ENCODE results near the gene SCN8A. TPM values are rescaled to one million over a fixed set of nuclear protein-coding genes. Genes with fewer than 3 reads are reported as not detected.
A peak's percentile ranks its signal among the peaks of the same experiment; 100 is the strongest.

The SCN8A gene
- total RNA-seq, 1 experiment from 2014 or later: 0.30 TPM

DNA sequence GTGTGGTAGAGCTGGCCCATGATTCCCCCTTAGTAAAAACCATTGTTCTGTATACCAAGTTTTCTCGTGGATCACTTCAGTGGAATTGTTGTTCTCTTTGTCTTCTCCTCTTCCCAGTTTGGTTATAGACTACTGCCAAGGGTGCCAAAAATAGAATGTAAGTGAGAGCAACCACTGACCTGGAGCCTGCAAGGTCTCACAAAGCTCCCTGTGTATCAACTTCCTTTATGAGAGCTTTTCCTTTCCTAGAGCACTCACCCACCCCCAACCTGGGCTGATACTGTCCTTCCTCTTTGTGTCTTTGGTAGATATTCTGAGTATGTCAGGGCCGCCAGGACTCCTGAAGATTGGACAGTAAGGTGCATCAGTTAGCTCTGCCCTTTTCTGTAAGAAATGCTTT, 101.0 kb downstream of the SCN8A start:
- in situ Hi-C loops (cut with HindIII; ENCODE audit: low pct_unique_long_range_greater_than_20kb, low sequenced_read_pairs): no loop called here
- no peak for DNase-seq (ENCODE audit: low read depth)

DNA sequence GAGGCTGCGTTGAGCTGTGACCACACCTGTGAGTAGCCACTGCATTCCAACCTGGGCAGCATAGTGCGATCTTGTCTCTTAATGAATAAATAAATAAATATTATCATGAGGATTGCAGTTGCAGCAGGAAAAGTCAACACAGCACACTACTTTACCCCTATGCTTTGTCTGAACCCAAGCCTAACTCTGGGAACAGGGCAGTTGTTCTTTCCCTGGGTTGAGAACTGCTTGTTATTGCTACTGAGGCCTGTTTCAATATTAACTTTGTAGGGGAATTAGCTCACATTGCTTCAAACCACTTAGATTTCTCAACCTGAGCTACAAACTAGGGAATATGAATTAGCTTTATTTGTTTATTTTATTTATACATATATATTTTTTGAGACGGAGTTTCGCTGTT, 102.5 kb downstream of the SCN8A start:
- in situ Hi-C loops (cut with HindIII; ENCODE audit: low pct_unique_long_range_greater_than_20kb, low sequenced_read_pairs): no loop called here
- no peak for DNase-seq (ENCODE audit: low read depth)

DNA sequence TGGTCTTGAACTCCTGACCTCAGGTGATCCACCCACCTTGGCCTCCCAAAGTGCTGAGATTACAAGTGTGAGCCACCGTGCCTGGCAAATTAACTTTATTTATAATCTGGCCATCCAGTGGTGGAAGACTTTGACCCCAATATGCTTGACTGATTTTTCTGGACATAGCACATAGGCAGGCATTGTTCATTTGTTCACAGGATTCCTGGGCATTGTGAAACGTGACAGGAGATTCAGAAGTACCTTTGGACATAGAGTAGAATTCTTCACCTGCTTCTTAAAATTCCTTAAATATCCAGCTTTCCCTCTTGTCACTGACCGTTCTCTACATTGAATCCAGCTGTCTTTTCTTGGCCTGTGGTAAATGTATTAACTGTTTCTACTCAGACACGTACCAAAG, 103.1 kb downstream of the SCN8A start:
- in situ Hi-C loops (cut with HindIII; ENCODE audit: low pct_unique_long_range_greater_than_20kb, low sequenced_read_pairs): no loop called here
- no peak for DNase-seq (ENCODE audit: low read depth)

DNA sequence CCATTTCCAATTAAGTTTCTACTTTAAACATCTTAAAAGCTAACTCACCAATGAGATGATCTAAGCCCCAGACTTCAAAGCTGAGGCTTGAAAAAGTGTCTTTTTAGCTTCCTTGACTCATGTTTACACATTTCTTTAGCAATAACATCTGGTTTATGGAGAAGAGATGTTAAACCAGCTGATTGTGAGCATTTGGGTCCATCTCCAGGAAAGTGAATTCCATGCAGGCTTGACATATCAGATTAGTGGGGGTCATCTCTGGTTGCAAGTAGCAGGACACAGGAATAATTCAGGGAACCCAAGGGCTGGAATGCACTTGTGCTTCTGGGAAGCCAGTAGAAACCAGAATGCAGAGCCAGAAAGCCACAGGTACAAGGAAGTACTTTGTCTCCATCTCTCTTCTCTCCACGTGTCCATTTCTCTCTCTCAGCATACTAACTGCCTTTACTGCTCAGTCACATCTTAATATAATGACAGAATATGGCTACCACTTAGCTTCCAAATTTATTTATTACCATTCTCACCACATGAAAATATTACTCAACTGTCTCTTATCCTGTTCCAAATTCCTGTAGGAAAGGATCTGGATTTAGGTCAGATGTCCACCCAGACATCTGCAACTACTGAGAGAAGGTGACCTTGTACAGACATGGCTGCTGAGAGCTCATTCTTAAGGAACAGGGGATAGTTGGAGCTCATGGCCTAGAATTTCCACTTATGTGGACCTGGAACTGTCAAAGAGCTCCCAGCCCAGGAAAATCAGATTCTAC, 104.4 kb downstream of the SCN8A start:
- in situ Hi-C loops (cut with HindIII; ENCODE audit: low pct_unique_long_range_greater_than_20kb, low sequenced_read_pairs): no loop called here
- DNase-seq (ENCODE audit: low read depth): no peak

DNA sequence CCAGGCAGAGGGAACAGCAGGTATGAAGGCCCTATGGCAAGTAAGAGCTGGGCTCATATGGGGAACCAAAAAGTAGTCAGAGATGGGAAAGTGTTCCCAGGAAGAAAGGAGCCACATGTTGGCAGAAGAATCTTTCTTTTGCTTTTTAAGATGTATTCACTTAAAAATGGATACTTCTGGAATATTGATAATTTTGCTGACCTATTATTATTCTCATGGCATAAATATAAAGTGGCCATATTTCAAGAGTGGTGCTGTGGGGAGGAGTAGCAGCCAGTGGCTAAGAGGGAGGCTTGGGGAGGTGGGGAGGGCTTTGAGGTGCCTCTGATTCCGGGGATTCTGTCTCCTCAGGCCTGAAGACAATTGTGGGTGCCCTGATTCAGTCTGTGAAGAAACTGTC, 108.2 kb downstream of the SCN8A start:
- DNase-seq (ENCODE audit: low read depth): no peak
- in situ Hi-C loops (cut with HindIII; ENCODE audit: low pct_unique_long_range_greater_than_20kb, low sequenced_read_pairs): no loop called here

DNA sequence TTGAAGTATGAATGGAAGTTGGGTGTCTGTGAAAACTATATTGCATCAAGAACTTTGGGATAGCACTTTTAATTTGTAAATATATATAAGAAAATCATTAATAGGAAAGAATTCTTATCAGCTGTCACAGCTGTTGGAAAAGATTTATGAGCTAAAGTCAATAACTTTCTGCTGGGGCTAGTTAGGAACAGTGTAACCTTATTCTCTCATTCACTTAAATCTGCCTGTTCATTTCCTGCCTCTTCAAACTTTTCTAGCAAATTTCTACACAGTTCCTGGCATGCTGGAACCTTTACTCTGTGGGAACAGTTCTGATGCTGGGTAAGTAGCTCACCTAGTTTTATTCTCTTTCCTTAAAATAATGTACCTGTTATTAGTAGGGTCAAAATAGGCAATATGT, 109.9 kb downstream of the SCN8A start:
- DNase-seq (ENCODE audit: low read depth): no peak

DNA sequence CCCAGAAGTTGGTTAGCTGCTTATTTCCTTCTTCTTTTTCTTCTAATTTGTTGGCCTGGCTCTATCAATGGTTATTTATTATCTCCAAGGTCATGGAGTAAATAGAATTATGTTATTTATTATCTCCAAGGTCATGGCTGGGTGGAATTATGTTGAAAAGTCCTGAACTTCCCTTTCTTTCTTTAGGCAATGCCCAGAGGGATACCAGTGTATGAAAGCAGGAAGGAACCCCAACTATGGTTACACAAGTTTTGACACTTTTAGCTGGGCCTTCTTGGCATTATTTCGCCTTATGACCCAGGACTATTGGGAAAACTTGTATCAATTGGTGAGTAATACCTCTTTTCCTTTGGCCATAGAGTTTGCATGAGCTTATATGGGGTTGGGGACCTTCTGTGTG, 111.6 kb downstream of the SCN8A start:
- in situ Hi-C loops (cut with HindIII; ENCODE audit: low pct_unique_long_range_greater_than_20kb, low sequenced_read_pairs): no loop called here
- no peak for DNase-seq (ENCODE audit: low read depth)

More for the DNA sequence above, 109.9 kb downstream of the SCN8A start:
- in situ Hi-C loops (cut with HindIII; ENCODE audit: low pct_unique_long_range_greater_than_20kb, low sequenced_read_pairs): no loop called here

DNA sequence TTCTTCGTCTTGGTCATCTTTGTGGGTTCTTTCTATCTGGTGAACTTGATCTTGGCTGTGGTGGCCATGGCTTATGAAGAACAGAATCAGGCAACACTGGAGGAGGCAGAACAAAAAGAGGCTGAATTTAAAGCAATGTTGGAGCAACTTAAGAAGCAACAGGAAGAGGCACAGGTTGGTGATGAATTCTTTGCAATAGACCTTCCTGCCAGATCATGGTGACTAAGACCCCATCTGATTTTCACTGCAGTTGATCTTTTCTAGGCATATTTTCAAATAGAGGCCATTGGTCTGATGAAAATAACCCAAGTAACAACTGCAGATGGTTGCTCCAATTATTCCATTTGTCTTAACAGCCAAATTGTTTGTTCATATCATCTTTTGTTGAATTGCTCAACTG, 114.4 kb downstream of the SCN8A start:
- no peak for DNase-seq (ENCODE audit: low read depth)
- in situ Hi-C loops (cut with HindIII; ENCODE audit: low pct_unique_long_range_greater_than_20kb, low sequenced_read_pairs): no loop called here

DNA sequence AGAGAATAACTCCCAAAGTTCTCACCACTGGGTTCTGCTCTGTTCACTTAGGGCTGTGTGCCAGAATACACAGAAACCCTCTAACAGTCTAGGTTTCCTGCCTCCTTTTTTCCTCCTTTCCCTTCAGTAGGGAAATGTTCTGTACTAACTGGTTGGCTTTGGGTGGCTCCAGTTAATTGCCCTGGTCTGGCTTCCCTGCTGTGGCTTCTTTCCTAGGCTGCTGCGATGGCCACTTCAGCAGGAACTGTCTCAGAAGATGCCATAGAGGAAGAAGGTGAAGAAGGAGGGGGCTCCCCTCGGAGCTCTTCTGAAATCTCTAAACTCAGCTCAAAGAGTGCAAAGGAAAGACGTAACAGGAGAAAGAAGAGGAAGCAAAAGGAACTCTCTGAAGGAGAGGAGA, 115.2 kb downstream of the SCN8A start:
- in situ Hi-C loops (cut with HindIII; ENCODE audit: low pct_unique_long_range_greater_than_20kb, low sequenced_read_pairs): no loop called here

DNA sequence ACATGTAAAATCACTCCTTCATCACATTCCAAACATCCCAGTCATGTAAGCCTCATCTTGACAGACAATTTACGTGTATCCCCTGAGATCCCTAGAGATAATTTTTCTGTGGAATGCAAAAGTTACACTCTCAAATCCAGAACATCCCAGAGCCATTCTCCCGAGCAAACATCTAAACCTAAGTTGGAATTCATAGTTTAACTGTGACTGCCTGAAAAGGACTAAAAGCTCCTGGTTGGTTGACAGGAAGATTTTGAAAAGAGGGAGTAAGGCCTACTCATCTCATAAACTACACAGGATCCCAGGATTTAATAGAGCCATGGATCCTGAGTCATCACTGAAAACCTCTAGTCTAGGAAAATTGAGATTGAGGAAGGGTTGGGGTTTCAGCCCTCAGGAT, 123.6 kb downstream of the SCN8A start:
- DNase-seq (ENCODE audit: low read depth): no peak
- in situ Hi-C loops (cut with HindIII; ENCODE audit: low pct_unique_long_range_greater_than_20kb, low sequenced_read_pairs): no loop called here

More for the DNA sequence above, 115.2 kb downstream of the SCN8A start:
- no peak for DNase-seq (ENCODE audit: low read depth)

DNA sequence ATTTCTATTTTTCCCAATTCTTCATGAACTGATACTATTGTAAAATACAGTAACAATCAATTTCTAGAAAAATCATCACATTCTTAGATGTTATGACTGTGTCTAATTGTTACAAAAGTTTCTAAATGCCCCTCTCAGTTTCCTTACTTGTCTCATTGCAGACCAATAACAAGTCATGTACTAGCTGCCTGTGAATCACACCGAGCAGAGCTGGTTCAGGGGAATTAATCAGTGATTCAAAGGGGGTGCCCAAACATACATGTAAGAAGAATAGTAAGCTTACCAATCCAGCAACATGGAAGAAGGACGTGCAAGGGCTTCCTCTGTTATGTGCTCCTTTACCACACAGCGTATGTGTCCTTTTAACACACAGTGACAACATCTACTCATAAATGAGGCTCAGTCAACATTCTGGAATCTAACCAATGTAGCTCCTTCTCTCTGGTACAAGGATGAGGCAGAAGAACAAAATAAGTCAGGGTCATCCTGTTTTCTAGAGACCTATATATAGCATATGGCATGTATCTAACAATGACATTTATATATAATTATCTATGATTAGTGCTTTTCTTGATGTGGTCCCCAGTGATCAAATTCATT, 126.4 kb downstream of the SCN8A start:
- in situ Hi-C loops (cut with HindIII; ENCODE audit: low pct_unique_long_range_greater_than_20kb, low sequenced_read_pairs): no loop called here
- no peak for DNase-seq (ENCODE audit: low read depth)

DNA sequence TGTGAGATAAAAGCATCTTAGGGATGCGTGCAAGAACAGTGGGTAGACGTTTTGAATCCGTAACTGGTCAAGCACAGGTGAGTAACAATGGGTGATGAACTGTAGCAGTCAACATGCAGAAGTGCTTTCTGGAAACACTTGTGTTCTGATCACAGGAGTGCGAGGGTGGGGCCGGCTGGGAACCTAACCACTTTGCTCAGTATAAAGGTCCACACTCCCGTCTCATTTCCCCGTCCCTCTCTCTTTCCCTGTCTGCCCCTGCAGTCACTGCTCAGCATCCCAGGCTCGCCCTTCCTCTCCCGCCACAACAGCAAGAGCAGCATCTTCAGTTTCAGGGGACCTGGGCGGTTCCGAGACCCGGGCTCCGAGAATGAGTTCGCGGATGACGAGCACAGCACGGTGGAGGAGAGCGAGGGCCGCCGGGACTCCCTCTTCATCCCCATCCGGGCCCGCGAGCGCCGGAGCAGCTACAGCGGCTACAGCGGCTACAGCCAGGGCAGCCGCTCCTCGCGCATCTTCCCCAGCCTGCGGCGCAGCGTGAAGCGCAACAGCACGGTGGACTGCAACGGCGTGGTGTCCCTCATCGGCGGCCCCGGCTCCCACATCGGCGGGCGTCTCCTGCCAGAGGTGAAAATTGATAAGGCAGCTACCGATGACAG, 130.4 kb downstream of the SCN8A start:
- in situ Hi-C loops (cut with HindIII; ENCODE audit: low pct_unique_long_range_greater_than_20kb, low sequenced_read_pairs): no loop called here
- peak; percentile 6 for DNase-seq (ENCODE audit: low read depth)

DNA sequence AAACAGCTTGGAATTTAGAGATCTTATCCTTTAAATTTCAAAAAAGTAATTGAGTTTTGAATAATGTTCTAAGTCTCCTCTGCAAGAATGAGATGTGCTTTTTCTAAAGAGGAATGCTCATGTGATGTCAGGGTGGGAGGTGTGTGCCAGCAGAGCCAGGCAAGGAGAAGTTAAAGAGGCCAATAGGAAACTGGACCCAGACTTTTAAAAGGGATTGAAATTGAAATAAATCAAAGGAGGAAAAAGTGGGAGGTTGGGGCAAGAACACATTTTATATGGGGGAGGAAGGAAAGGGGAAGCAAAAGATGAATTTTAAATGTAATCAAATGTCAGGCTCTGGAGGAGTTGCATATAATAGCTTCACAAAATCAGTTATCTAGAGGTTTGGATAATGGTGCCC, 131.4 kb downstream of the SCN8A start:
- in situ Hi-C loops (cut with HindIII; ENCODE audit: low pct_unique_long_range_greater_than_20kb, low sequenced_read_pairs): no loop called here
- no peak for DNase-seq (ENCODE audit: low read depth)

DNA sequence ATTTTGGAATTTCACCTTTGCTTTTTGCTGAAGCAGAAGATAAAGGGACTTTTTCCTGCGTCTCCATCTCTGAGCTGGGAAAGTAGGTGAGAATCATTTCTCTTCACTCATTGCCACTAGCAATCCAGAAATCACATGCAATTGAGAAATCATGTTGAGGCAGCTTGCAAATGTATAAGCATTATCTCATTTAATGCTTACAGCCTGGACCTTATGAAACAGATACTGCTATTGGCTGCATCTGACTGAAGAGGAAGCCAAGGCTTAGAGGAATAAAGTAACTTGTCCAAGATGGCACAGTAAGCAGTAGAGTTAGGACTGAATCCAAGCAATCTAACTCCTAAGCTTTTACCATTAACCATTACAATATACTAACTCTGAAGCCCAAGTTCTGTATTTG, 135.1 kb downstream of the SCN8A start:
- DNase-seq (ENCODE audit: low read depth): no peak
- in situ Hi-C loops (cut with HindIII; ENCODE audit: low pct_unique_long_range_greater_than_20kb, low sequenced_read_pairs): no loop called here

DNA sequence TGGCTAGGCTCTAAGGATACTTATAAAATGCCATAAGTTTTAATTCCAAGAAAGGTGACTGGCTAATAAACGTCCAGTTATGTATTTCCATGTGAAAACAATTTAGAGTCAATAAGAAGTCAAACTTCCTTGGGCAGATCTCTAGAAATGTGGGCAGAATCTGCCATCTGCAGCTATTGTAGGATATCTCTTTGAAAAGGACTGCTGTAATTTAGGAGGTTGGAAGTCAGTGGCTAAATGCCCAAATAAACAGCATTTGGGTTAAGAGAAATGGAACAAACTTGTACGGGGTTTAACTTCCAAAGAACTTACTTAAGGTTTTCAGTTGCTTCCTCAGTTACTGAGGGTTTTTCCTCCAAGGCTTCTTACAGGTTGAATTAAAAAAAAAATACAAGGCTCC, 135.9 kb downstream of the SCN8A start:
- DNase-seq (ENCODE audit: low read depth): no peak
- in situ Hi-C loops (cut with HindIII; ENCODE audit: low pct_unique_long_range_greater_than_20kb, low sequenced_read_pairs): no loop called here

DNA sequence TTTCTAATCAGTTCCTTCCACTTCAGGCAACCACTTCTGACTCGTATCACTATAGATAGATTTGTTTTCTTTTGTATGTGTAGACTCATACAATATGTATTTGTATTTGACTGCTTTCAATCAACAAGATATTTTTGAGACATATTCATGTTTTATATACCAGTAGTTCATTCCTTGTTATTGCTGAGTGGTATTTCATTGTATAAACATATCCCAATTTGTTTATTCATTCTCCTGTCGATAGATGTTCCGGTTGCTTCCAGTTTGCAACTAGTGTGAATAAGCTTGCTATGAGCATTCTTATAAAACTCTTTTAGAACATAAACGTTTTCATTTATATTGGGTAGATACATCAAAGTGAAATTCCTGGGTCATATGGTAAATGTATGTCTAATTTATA, 138.3 kb downstream of the SCN8A start:
- in situ Hi-C loops (cut with HindIII; ENCODE audit: low pct_unique_long_range_greater_than_20kb, low sequenced_read_pairs): no loop called here
- no peak for DNase-seq (ENCODE audit: low read depth)

DNA sequence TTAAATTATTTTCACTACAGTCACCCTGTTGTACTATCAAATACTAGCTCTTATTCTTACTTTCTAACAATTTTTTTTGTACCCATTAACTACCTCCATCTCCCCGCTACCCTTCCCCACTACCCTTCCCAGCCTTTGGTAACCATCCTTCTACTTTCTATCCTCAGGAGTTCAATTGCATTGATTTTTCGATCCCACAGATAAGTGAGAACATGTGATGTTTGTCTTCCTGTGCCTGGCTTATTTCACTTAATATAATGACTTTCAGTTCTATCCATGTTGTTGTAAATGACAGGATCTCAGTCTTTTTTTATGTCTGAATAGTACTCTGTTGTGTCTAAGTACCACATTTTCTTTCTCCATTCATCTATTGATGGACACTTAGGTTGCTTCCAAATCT, 139.7 kb downstream of the SCN8A start:
- in situ Hi-C loops (cut with HindIII; ENCODE audit: low pct_unique_long_range_greater_than_20kb, low sequenced_read_pairs): no loop called here
- no peak for DNase-seq (ENCODE audit: low read depth)

DNA sequence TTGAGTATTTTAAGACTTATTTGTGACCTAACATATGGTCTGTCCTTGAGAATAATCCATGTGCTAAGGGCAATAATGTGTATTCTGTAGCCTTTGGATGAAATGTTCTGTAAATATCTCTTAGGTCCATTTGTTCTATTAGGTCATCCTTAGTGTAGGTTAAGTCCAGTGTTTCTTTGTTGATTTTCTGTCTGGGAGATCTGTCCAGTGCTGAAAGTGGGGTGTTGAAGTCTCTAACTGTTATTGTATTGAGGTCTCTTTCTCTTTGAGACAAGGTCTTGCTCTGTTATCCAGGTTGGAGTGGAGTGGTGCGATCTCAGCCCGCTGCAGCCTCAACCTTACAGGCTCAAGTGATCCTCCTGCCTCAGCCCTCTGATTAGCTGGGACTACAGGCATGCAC, 149.5 kb downstream of the SCN8A start:
- DNase-seq (ENCODE audit: low read depth): no peak
- in situ Hi-C loops (cut with HindIII; ENCODE audit: low pct_unique_long_range_greater_than_20kb, low sequenced_read_pairs): no loop called here

DNA sequence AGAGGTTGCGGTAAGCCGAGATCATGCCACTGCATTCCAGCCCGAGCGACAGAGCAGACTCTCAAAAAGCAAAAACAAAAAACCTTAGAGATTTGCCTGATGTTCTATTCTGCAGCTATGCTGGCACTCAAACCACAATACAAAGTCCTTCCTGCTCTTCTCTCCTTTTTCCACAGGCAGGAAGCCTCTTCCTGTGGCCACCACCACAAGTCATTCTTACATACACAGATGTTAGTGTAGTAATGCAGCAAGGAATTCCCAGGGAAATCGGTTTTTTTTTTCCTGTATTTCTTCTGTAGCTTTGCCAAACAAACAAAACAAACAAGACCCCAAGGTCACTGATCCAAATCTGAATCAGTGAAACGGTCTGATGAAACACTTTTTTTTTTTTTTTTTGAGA, 153.2 kb downstream of the SCN8A start:
- in situ Hi-C loops (cut with HindIII; ENCODE audit: low pct_unique_long_range_greater_than_20kb, low sequenced_read_pairs): no loop called here
- no peak for DNase-seq (ENCODE audit: low read depth)

DNA sequence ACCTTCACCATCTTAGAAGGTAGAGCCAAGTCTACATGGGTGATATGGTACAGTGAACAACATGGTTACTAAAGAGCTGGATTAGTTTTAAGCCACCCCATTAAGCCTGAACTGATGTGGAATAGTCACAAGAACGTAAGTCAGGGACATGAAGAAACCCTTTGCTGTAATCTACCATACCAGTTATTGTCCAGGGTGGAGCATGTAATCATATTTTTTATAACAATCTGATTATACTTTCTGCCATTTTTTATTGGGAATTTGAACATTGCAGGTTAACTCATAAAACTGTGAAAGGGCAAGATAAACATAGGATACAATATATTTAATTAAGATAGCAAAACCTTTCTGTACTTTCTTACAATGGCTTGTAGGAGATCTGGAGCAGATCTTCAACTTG, 153.9 kb downstream of the SCN8A start:
- in situ Hi-C loops (cut with HindIII; ENCODE audit: low pct_unique_long_range_greater_than_20kb, low sequenced_read_pairs): no loop called here
- no peak for DNase-seq (ENCODE audit: low read depth)
